HCT116 (cell line): Measurements from ENCODE around the gene MALRD1. TPM values are rescaled to one million over a fixed set of nuclear protein-coding genes. Genes with fewer than 3 reads are reported as not detected.

Experiments
- ATAC-seq: fragments of 200-7000 bp; cut with Tn5 transposase; 2 replicates; pipeline ENCODE4 v1.9.1; 2020; ENCODE audit warnings: mild to moderate bottlenecking, moderate library complexity
- BruUV-seq: library from RNA; stranded (reverse); fragments of 400-500 nt; replicated peaks from 2 replicates; lab custom pipeline; 2021; lab: Mats Ljungman, UMichigan
- CTCF ChIA-PET: fragments of 300-600 bp; sonication (Branson Sonifier 250); formaldehyde crosslinking; loops from one replicate; lab custom pipeline; 2021; ENCODE audit warnings: antibody characterized with exemption; lab: Charles Lee
- POLR2A ChIA-PET: fragments of 300-600, 350-600 bp; sonication (Branson Sonifier 250); formaldehyde crosslinking; loops from one replicate; lab custom pipeline; 2021; ENCODE audit warnings: antibody characterized with exemption; lab: Charles Lee
- RAD21 ChIA-PET, 2 experiments: fragments of 300-600 bp; sonication (Branson Sonifier 250); formaldehyde crosslinking; loops; one replicate each; lab custom pipeline; 2023; ENCODE audit warnings: low total read pairs in 2 of 2; ENCODE audit not compliant: uncharacterized antibody in 2 of 2, unreplicated experiment in 2 of 2, low non-redundant PET in 1 of 2; lab: Charles Lee
- DNase-seq: peaks from one replicate; pipeline ENCODE4 v3.0.0-alpha.2; 2010; ENCODE audit warnings: low read depth, low spot score
- H2AFZ ChIP-seq: fragments of 200-600 bp; shearing (Covaris generic), sonication (generic); 2 replicates; pipeline ENCODE4 v1.6.1; 2017; ENCODE audit warnings: low read depth, mixed run types, mixed read lengths, antibody characterized with exemption, low read length; ENCODE audit not compliant: poor library complexity, severe bottlenecking
- H3K27ac ChIP-seq: 2 replicates; pipeline ENCODE4 v1.5.1; 2012; ENCODE audit warnings: low read depth, low read length
- H3K27me3 ChIP-seq: fragments of 200-600 bp; sonication (generic); 2 replicates; pipeline ENCODE4 v1.6.1; 2016; ENCODE audit warnings: mixed run types, low read length, mixed read lengths; ENCODE audit not compliant: insufficient read depth
- H3K36me3 ChIP-seq, 2 experiments: fragments of 200-500 bp in 1 of 2; fragments of 200-600 bp in 1 of 2; sonication (Bioruptor generic) in 1 of 2; sonication (generic) in 1 of 2; 2 replicates each; pipeline versions ENCODE4 v1.5.1 to v1.6.1; 2014 to 2016; ENCODE audit warnings: low read length in 2 of 2, inconsistent platforms in 1 of 2, mixed read lengths in 1 of 2, mixed run types in 1 of 2; ENCODE audit not compliant: insufficient read depth in 2 of 2, control insufficient read depth in 1 of 2
- H3K4me1 ChIP-seq, 2 experiments: fragments of 200-600 bp in 1 of 2; sonication (generic) in 1 of 2; 2 replicates each; pipeline versions ENCODE4 v1.5.1 to v1.6.1; 2012 to 2017; ENCODE audit warnings: low read length in 2 of 2, inconsistent platforms in 1 of 2, mild to moderate bottlenecking in 1 of 2, mixed read lengths in 1 of 2, mixed run types in 1 of 2, moderate library complexity in 1 of 2; ENCODE audit not compliant: insufficient read depth in 2 of 2, control insufficient read depth in 1 of 2
- H3K4me2 ChIP-seq: fragments of 200-600 bp; sonication (generic); 2 replicates; pipeline ENCODE4 v1.6.1; 2017; ENCODE audit warnings: mixed run types, low read length, mixed read lengths
- H3K4me3 ChIP-seq, 2 experiments: fragments of 200-600 bp in 1 of 2; sonication (generic) in 1 of 2; replicated peaks in 1 of 2; 2 replicates each; pipeline ENCODE4 v1.5.1; 2011 to 2016; ENCODE audit warnings: low read length in 2 of 2, control low read depth in 1 of 2, low read depth in 1 of 2, mild to moderate bottlenecking in 1 of 2, mixed read lengths in 1 of 2, mixed run types in 1 of 2
- H3K79me2 ChIP-seq: fragments of 200-600 bp; sonication (generic); 2 replicates; pipeline ENCODE4 v1.6.1; 2017; ENCODE audit warnings: mild to moderate bottlenecking, mixed run types, low read length, moderate library complexity, mixed read lengths; ENCODE audit not compliant: insufficient read depth
- H3K9ac ChIP-seq: fragments of 200-600 bp; sonication (generic); 2 replicates; pipeline ENCODE4 v1.6.1; 2016; ENCODE audit warnings: low read length, mixed read lengths
- H3K9me2 ChIP-seq: fragments of 200-600 bp; sonication (generic), shearing (Covaris generic); 2 replicates; pipeline ENCODE4 v1.6.1; 2017; ENCODE audit warnings: mixed run types, mild to moderate bottlenecking, moderate library complexity; ENCODE audit not compliant: insufficient read depth
- H3K9me3 ChIP-seq, 2 experiments: fragments of 200-500 bp in 1 of 2; fragments of 200-600 bp in 1 of 2; sonication (Bioruptor generic) in 1 of 2; sonication (generic) in 1 of 2; 2 replicates each; pipeline ENCODE4 v1.6.1; 2014 to 2017; ENCODE audit warnings: low read length in 2 of 2, mixed read lengths in 2 of 2, inconsistent platforms in 1 of 2, low read depth in 1 of 2, mild to moderate bottlenecking in 1 of 2, mixed run types in 1 of 2, moderate library complexity in 1 of 2; ENCODE audit not compliant: control insufficient read depth in 1 of 2, insufficient read depth in 1 of 2
- H4K20me1 ChIP-seq: fragments of 200-600 bp; sonication (generic), shearing (Covaris generic); 2 replicates; pipeline ENCODE4 v1.6.1; 2017; ENCODE audit warnings: mixed run types, mild to moderate bottlenecking, moderate library complexity; ENCODE audit not compliant: insufficient read depth
- CTCF ChIP-seq, 3 experiments: fragments of 200-600 bp in 1 of 3; sonication (generic) in 1 of 3; IDR thresholded peaks in 2 of 3; conservative IDR thresholded peaks in 1 of 3; 2 replicates each; pipeline ENCODE4 v1.5.1; 2012 to 2017; ENCODE audit warnings: low read depth in 2 of 3, low read length in 2 of 3, antibody characterized with exemption in 1 of 3, borderline replicate concordance in 1 of 3, control low read depth in 1 of 3, mild to moderate bottlenecking in 1 of 3, mixed read lengths in 1 of 3, mixed run types in 1 of 3, moderate library complexity in 1 of 3; ENCODE audit not compliant: insufficient read depth in 1 of 3
- EGR1 ChIP-seq: IDR thresholded peaks from 2 replicates; pipeline ENCODE4 v1.6.1; 2012; ENCODE audit warnings: low read depth
- FOSL1 ChIP-seq: IDR thresholded peaks from 2 replicates; pipeline ENCODE4 v1.6.1; 2012; ENCODE audit warnings: low read depth
- POLR2A ChIP-seq: IDR thresholded peaks from 2 replicates; pipeline ENCODE4 v1.7.0; 2011; ENCODE audit warnings: borderline replicate concordance; ENCODE audit not compliant: insufficient read depth, insufficient read length; ENCODE audit errors: extremely low read depth
- SRF ChIP-seq: IDR thresholded peaks from 2 replicates; pipeline ENCODE4 v1.6.1; 2012; ENCODE audit warnings: low read depth
- TCF7L2 ChIP-seq: IDR thresholded peaks from 2 replicates; pipeline ENCODE4 v1.7.0; 2011; ENCODE audit warnings: borderline replicate concordance, inconsistent platforms; ENCODE audit not compliant: insufficient read depth, insufficient read length; ENCODE audit errors: extremely low read depth
- intact Hi-C: fragments of 100-400 bp; cut with micrococcal nuclease; formaldehyde crosslinking; loops from 2 replicates; pipeline ENCODE4 v1.10.0; 2022
- total RNA-seq: library from RNA; stranded (reverse); gene quantifications from one replicate; pipeline ENCODE4 v1.2.1, GENCODE V29; 2021; ENCODE audit not compliant: unreplicated experiment
- TF ChIP-seq, protein P1 (sequence below): IDR thresholded peaks from 2 replicates; pipeline ENCODE4 v1.6.1; 2012
- TF ChIP-seq, protein P2 (sequence below): IDR thresholded peaks from 2 replicates; pipeline ENCODE4 v1.6.1; 2012; ENCODE audit warnings: low read depth

The MALRD1 gene
- total RNA-seq, 1 experiment from 2014 or later: not detected

DNA sequence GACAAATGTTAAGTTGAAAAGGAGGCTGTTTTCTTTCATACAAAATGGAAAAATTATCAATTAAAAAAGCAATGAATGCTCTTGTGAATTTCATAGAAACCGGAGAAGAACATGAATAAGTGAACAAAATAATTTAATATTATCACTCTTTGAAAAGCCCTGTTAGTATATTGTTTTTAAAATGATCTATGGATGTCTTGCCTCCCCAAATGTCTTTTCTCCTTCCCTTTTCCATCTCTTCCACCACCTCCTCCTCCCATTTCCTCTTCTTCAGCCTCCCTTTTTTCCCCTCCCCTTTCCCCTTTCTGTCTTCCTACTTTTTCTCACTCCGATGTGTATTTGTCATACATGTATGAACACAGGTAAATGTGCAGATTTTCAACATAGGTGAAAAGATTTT, 234.7 kb downstream of the MALRD1 start:
- H3K36me3 ChIP-seq: no peaks in the 10 kb centered on the region
- H3K79me2 ChIP-seq: no peaks in the 10 kb centered on the region
- no peak overlapping the region for H3K27ac ChIP-seq
- ChIA-PET POLR2A (no interaction called here), RAD21 (no interaction called here), CTCF (no interaction called here)
- no peaks in the 10 kb centered on the region for H3K27me3 ChIP-seq
- H3K9ac ChIP-seq: no peak overlapping the region
- no peaks in the 10 kb centered on the region for H3K9me2 ChIP-seq
- peaks cover 9 to 10% of the 10 kb centered on the region in 2 experiments; a peak in 2 of 4 replicates for H3K9me3 ChIP-seq
- ATAC-seq (no peak), DNase-seq (no peak)
- H3K4me2 ChIP-seq: no peak overlapping the region
- BruUV-seq: no TSS peak
- H3K4me3 ChIP-seq: no peak overlapping the region
- TF ChIP-seq TCF7L2: no peak
- TF ChIP-seq EGR1: no peak
- TF ChIP-seq CTCF (IDR thresholded peaks at IDR 0.05 in 2 of 3, conservative IDR thresholded peaks at IDR 0.05 in 1 of 3; ENCODE audit: borderline replicate concordance in 1 of 3, insufficient read depth in 1 of 3, low read depth in 2 of 3, low read length in 2 of 3): no peak
- TF ChIP-seq, protein P1, sequence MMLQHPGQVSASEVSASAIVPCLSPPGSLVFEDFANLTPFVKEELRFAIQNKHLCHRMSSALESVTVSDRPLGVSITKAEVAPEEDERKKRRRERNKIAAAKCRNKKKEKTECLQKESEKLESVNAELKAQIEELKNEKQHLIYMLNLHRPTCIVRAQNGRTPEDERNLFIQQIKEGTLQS: no peak
- TF ChIP-seq, protein P2, sequence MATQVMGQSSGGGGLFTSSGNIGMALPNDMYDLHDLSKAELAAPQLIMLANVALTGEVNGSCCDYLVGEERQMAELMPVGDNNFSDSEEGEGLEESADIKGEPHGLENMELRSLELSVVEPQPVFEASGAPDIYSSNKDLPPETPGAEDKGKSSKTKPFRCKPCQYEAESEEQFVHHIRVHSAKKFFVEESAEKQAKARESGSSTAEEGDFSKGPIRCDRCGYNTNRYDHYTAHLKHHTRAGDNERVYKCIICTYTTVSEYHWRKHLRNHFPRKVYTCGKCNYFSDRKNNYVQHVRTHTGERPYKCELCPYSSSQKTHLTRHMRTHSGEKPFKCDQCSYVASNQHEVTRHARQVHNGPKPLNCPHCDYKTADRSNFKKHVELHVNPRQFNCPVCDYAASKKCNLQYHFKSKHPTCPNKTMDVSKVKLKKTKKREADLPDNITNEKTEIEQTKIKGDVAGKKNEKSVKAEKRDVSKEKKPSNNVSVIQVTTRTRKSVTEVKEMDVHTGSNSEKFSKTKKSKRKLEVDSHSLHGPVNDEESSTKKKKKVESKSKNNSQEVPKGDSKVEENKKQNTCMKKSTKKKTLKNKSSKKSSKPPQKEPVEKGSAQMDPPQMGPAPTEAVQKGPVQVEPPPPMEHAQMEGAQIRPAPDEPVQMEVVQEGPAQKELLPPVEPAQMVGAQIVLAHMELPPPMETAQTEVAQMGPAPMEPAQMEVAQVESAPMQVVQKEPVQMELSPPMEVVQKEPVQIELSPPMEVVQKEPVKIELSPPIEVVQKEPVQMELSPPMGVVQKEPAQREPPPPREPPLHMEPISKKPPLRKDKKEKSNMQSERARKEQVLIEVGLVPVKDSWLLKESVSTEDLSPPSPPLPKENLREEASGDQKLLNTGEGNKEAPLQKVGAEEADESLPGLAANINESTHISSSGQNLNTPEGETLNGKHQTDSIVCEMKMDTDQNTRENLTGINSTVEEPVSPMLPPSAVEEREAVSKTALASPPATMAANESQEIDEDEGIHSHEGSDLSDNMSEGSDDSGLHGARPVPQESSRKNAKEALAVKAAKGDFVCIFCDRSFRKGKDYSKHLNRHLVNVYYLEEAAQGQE: no peak
- TF ChIP-seq SRF: no peak
- TF ChIP-seq POLR2A: no peak
- TF ChIP-seq FOSL1: no peak
- intact Hi-C loops: no loop called here
- H4K20me1 ChIP-seq: no peaks in the 10 kb centered on the region
- H2AFZ ChIP-seq: no peak overlapping the region
- no peaks in the 10 kb centered on the region for H3K4me1 ChIP-seq
